OCI-LY7 (cell line): Measurements from ENCODE around the gene DHX34.

Source experiments
- EZH2phosphoT487 ChIP-seq: fragments of 200-600 bp; sonication (generic); IDR thresholded peaks from 2 replicates; pipeline ENCODE4 v1.6.1; 2018; ENCODE audit warnings: low read depth, borderline replicate concordance, mild to moderate bottlenecking, mixed run types, antibody characterized with exemption, low read length, moderate library complexity, mixed read lengths
- TF ChIP-seq, protein P1 (sequence below): fragments of 200-600 bp; sonication (generic); conservative IDR thresholded peaks from 2 replicates; pipeline ENCODE4 v1.5.1; 2014; ENCODE audit warnings: mild to moderate bottlenecking, antibody characterized with exemption, low read length, moderate library complexity, mixed read lengths

DNA sequence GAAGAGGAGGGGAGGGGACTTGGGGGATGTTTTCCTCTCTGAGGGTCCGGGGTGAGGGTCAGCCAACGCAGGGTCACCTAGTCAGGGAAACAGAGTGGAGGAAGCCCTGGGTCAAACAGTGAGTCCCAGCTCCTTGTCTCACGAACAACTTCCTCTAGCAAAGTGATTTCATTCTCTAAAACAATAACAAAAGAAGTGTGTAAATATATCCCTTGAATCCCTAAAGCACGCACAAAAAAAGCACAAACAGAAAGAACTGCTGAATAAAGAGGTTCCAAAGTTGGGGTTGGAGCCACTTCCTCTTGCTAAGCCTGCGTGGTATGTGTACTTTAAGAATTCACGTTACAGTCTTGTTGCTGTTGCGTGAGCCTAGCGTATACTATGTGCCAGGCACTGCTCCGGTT is 18.6 kb upstream of the DHX34 start:
- no peak for TF ChIP-seq EZH2phosphoT487
- TF ChIP-seq, protein P1, sequence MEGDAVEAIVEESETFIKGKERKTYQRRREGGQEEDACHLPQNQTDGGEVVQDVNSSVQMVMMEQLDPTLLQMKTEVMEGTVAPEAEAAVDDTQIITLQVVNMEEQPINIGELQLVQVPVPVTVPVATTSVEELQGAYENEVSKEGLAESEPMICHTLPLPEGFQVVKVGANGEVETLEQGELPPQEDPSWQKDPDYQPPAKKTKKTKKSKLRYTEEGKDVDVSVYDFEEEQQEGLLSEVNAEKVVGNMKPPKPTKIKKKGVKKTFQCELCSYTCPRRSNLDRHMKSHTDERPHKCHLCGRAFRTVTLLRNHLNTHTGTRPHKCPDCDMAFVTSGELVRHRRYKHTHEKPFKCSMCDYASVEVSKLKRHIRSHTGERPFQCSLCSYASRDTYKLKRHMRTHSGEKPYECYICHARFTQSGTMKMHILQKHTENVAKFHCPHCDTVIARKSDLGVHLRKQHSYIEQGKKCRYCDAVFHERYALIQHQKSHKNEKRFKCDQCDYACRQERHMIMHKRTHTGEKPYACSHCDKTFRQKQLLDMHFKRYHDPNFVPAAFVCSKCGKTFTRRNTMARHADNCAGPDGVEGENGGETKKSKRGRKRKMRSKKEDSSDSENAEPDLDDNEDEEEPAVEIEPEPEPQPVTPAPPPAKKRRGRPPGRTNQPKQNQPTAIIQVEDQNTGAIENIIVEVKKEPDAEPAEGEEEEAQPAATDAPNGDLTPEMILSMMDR: no peak
